Measurements from ENCODE around the gene HSPG2. TPM values are rescaled to one million over a fixed set of nuclear protein-coding genes. Genes with fewer than 3 reads are reported as not detected.
"Not testable (repeated sequence)": the region's sequence is repeated elsewhere in the genome, so short reads cannot be mapped to it uniquely, and the experiment has no call there.

Gene HSPG2
- total and polyA plus RNA-seq, 2 experiments from 2014 or later: 72.4 to 81.2 TPM

- TF ChIP-seq CTCF (IDR thresholded peaks at IDR 0.05; ENCODE audit: poor library complexity): no peak
- TF ChIP-seq EZH2 (IDR thresholded peaks at IDR 0.05; ENCODE audit: borderline replicate concordance): no peak
- TF ChIP-seq EZH2phosphoT487 (IDR thresholded peaks at IDR 0.05; ENCODE audit: low read depth, severe bottlenecking, unreplicated experiment): no peak
- no peak overlapping the region for H2AFZ ChIP-seq
- no peaks in the 10 kb centered on the region for H3K4me1 ChIP-seq (ENCODE audit: insufficient read depth)
- no peaks in the 10 kb centered on the region for H4K20me1 ChIP-seq (ENCODE audit: insufficient read depth, poor library complexity, severe bottlenecking)
- H3K4me3 ChIP-seq: no peak overlapping the region
- H3K36me3 ChIP-seq (replicated peaks; ENCODE audit: insufficient read depth, low read depth): no peaks in the 10 kb centered on the region
- H3K9me3 ChIP-seq (ENCODE audit: low read depth): no peaks in the 10 kb centered on the region
- no peaks in the 10 kb centered on the region for H3K79me2 ChIP-seq
- H3K9me2 ChIP-seq (replicated peaks; ENCODE audit: insufficient read depth): no peaks in the 10 kb centered on the region
- no peaks in the 10 kb centered on the region for H3K27me3 ChIP-seq
- no peak for DNase-seq (ENCODE audit: low spot score)
- WGBS (ENCODE audit: low lambda C conversion rate, missing lambda C conversion rate): 81% methylated on average over 2 of the region's 2 CpGs
- H3K27ac ChIP-seq: no peak overlapping the region
- no peak overlapping the region for H3K4me2 ChIP-seq
These were observed 142.5 kb downstream of the HSPG2 start for GRCh38 chr1:21794656-21795055.

GRCh38 chr1:21793104-21793503, 144.0 kb downstream of the HSPG2 start:
- Histone ChIP-seq H2AFZ (no peak overlapping the region), H3K36me3 (replicated peaks; ENCODE audit: insufficient read depth, low read depth) (no peaks in the 10 kb centered on the region), H3K4me3 (no peak overlapping the region), H3K27me3 (no peaks in the 10 kb centered on the region), H3K9me3 (ENCODE audit: low read depth) (no peaks in the 10 kb centered on the region), H3K4me2 (no peak overlapping the region), H3K9me2 (replicated peaks; ENCODE audit: insufficient read depth) (no peaks in the 10 kb centered on the region), H4K20me1 (ENCODE audit: insufficient read depth, poor library complexity, severe bottlenecking) (no peaks in the 10 kb centered on the region), H3K4me1 (ENCODE audit: insufficient read depth) (no peaks in the 10 kb centered on the region), H3K27ac (no peak overlapping the region), H3K79me2 (no peaks in the 10 kb centered on the region)
- DNase-seq (ENCODE audit: low spot score): no peak
- TF ChIP-seq EZH2phosphoT487 (IDR thresholded peaks at IDR 0.05; ENCODE audit: low read depth, severe bottlenecking, unreplicated experiment) (no peak), EZH2 (IDR thresholded peaks at IDR 0.05; ENCODE audit: borderline replicate concordance) (no peak), CTCF (IDR thresholded peaks at IDR 0.05; ENCODE audit: poor library complexity) (no peak)
- 90% methylated on average over 2 of the region's 2 CpGs for WGBS (ENCODE audit: low lambda C conversion rate, missing lambda C conversion rate)

- H3K4me2 ChIP-seq: no peak overlapping the region
- H3K4me3 ChIP-seq: no peak overlapping the region
- DNase-seq (ENCODE audit: low spot score): no peak
- no peaks in the 10 kb centered on the region for H3K9me2 ChIP-seq (replicated peaks; ENCODE audit: insufficient read depth)
- no peaks in the 10 kb centered on the region for H3K9me3 ChIP-seq (ENCODE audit: low read depth)
- H4K20me1 ChIP-seq (ENCODE audit: insufficient read depth, poor library complexity, severe bottlenecking): peaks cover under 1% of the 10 kb centered on the region
- no peaks in the 10 kb centered on the region for H3K27me3 ChIP-seq
- H3K27ac ChIP-seq: no peak overlapping the region
- H3K36me3 ChIP-seq (replicated peaks; ENCODE audit: insufficient read depth, low read depth): no peaks in the 10 kb centered on the region
- 82% methylated on average over 2 of the region's 2 CpGs for whole genome bisulfite sequencing (ENCODE audit: low lambda C conversion rate, missing lambda C conversion rate)
- no peak overlapping the region for H2AFZ ChIP-seq
- peaks cover 9% of the 10 kb centered on the region for H3K79me2 ChIP-seq
- H3K4me1 ChIP-seq (ENCODE audit: insufficient read depth): no peaks in the 10 kb centered on the region
- TF ChIP-seq CTCF (IDR thresholded peaks at IDR 0.05; ENCODE audit: poor library complexity) (no peak), EZH2 (IDR thresholded peaks at IDR 0.05; ENCODE audit: borderline replicate concordance) (no peak), EZH2phosphoT487 (IDR thresholded peaks at IDR 0.05; ENCODE audit: low read depth, severe bottlenecking, unreplicated experiment) (no peak)
These were observed 150.5 kb downstream of the HSPG2 start for GRCh38 chr1:21786640-21787039.

- H3K9me3 ChIP-seq (ENCODE audit: low read depth); H3K27ac ChIP-seq; H3K4me1 ChIP-seq (ENCODE audit: insufficient read depth); DNase-seq (ENCODE audit: low spot score); H4K20me1 ChIP-seq (ENCODE audit: insufficient read depth, poor library complexity, severe bottlenecking); H3K4me2 ChIP-seq; H3K36me3 ChIP-seq (replicated peaks; ENCODE audit: insufficient read depth, low read depth); H2AFZ ChIP-seq; H3K27me3 ChIP-seq; H3K9me2 ChIP-seq (replicated peaks; ENCODE audit: insufficient read depth); H3K4me3 ChIP-seq: not testable (repeated sequence)
- H3K79me2 ChIP-seq: peaks cover 18% of the 10 kb centered on the region
- WGBS (ENCODE audit: low lambda C conversion rate, missing lambda C conversion rate): 94% methylated on average over 9 of the region's 9 CpGs
These were observed 151.3 kb downstream of the HSPG2 start for GRCh38 chr1:21785764-21786163.
